SK-N-MC (cell line): ENCODE results near the gene CDCA7L.

ENCODE experiments used
- EZH2 ChIP-seq: fragments of 200-600 bp; sonication (generic); IDR thresholded peaks from one replicate; pipeline ENCODE4 v1.6.1; 2017; ENCODE audit warnings: antibody characterized with exemption
- FOXP2 ChIP-seq: optimal IDR thresholded peaks from 2 replicates; pipeline ENCODE3; 2011; ENCODE audit warnings: mild to moderate bottlenecking, moderate library complexity; ENCODE audit not compliant: insufficient read depth; ENCODE audit errors: extremely low read length, control extremely low read depth

GRCh38 chr7:21902240-21902639 is 43.5 kb downstream of the CDCA7L start:
- TF ChIP-seq EZH2: no peak
- TF ChIP-seq FOXP2: no peak
